GM23338 (cell line): ENCODE data around the gene LLGL2.

Source experiments
- CREB1 ChIP-seq: fragments of 250-450 bp; sonication (Bioruptor Pico); IDR thresholded peaks from 2 replicates; pipeline ENCODE4 v1.5.0; 2020; ENCODE audit warnings: low read depth, mild to moderate bottlenecking, moderate library complexity
- CTCF ChIP-seq, 2 experiments: fragments of 200-600 bp in 1 of 2; sonication (generic) in 1 of 2; conservative IDR thresholded peaks; 2 replicates each; pipeline versions ENCODE4 v1.5.1 to v1.6.1; 2016 to 2017; ENCODE audit warnings: antibody characterized with exemption in 2 of 2, low read depth in 2 of 2, mild to moderate bottlenecking in 2 of 2, moderate library complexity in 1 of 2
- EZH2phosphoT487 ChIP-seq: fragments of 200-600 bp; sonication (generic); IDR thresholded peaks from one replicate; pipeline ENCODE4 v1.8.1; 2018; ENCODE audit warnings: antibody characterized with exemption; ENCODE audit not compliant: unreplicated experiment
- JUNB ChIP-seq: IDR thresholded peaks from one replicate; pipeline ENCODE4 v1.6.1; 2016; ENCODE audit warnings: antibody characterized with exemption; ENCODE audit not compliant: unreplicated experiment
- POLR2AphosphoS5 ChIP-seq: IDR thresholded peaks from 2 replicates; pipeline ENCODE4 v1.6.1; 2016; ENCODE audit warnings: antibody characterized with exemption, low read depth

GRCh38 chr17:75565618-75566017, 40.1 kb downstream of the LLGL2 start:
- no peak for TF ChIP-seq CTCF (conservative IDR thresholded peaks at IDR 0.05; ENCODE audit: low read depth in 2 of 2)
- no peak for TF ChIP-seq POLR2AphosphoS5
- TF ChIP-seq JUNB: no peak
- TF ChIP-seq EZH2phosphoT487: no peak
- TF ChIP-seq CREB1 (CRISPR knock-in tag): no peak
